IMR-90 (cell line): Measurements from ENCODE around the gene PARL.

Experiments
- CTCF ChIP-seq: conservative IDR thresholded peaks from 2 replicates; pipeline ENCODE4 v1.5.1; 2012; ENCODE audit warnings: mild to moderate bottlenecking, low read depth, low read length, improper control_type of control experiment
- POLR2A ChIP-seq: IDR thresholded peaks from 2 replicates; pipeline ENCODE4 v1.6.1; 2012; ENCODE audit warnings: mild to moderate bottlenecking, low read depth, low read length

GRCh38 chr3:183892610-183893214 lies 8.0 kb upstream of the PARL start:
- no peak for TF ChIP-seq CTCF
- TF ChIP-seq POLR2A: no peak
